Liver (tissue), 9 donors: Measurements from ENCODE around the gene ANAPC7. TPM values are rescaled to one million over a fixed set of nuclear protein-coding genes. Genes with fewer than 3 reads are reported as not detected.

Source experiments
- DNase-seq: peaks from one replicate; pipeline ENCODE4 v3.0.0-alpha.2; 2017; ENCODE audit warnings: low spot score
- H3K27ac ChIP-seq, 2 donors: one replicate each; pipeline ENCODE4 v1.7.0; 2013; ENCODE audit warnings: inconsistent platforms in 2 of 2, low read length in 2 of 2, control low read depth in 1 of 2, low read depth in 1 of 2, mild to moderate bottlenecking in 1 of 2
- H3K27me3 ChIP-seq, 4 donors: one replicate each; pipeline versions ENCODE4 v1.6.1 to v1.7.0; 2013; ENCODE audit warnings: low read length in 3 of 4, inconsistent platforms in 1 of 4, mild to moderate bottlenecking in 1 of 4, moderate library complexity in 1 of 4; ENCODE audit not compliant: control insufficient read depth in 4 of 4, insufficient read depth in 4 of 4
- H3K36me3 ChIP-seq, 4 donors: one replicate each; pipeline versions ENCODE4 v1.6.1 to v1.7.0; 2013; ENCODE audit warnings: low read length in 3 of 4, mild to moderate bottlenecking in 3 of 4, low read depth in 1 of 4, moderate library complexity in 1 of 4; ENCODE audit not compliant: control insufficient read depth in 4 of 4, insufficient read depth in 3 of 4
- H3K4me1 ChIP-seq, 4 donors: one replicate each; pipeline versions ENCODE4 v1.6.1 to v1.7.0; 2013; ENCODE audit warnings: low read length in 3 of 4, mild to moderate bottlenecking in 3 of 4, moderate library complexity in 1 of 4; ENCODE audit not compliant: control insufficient read depth in 4 of 4, insufficient read depth in 4 of 4
- H3K4me3 ChIP-seq, 3 donors: one replicate each; pipeline versions ENCODE4 v1.6.1 to v1.7.0; 2013; ENCODE audit warnings: low read length in 3 of 3, control low read depth in 1 of 3, low read depth in 1 of 3, mild to moderate bottlenecking in 1 of 3
- H3K9ac ChIP-seq, 2 donors: one replicate each; pipeline ENCODE4 v1.7.0; 2013; ENCODE audit warnings: low read length in 2 of 2, mild to moderate bottlenecking in 2 of 2, moderate library complexity in 2 of 2, control low read depth in 1 of 2, low read depth in 1 of 2
- H3K9me3 ChIP-seq, 4 donors: one replicate each; pipeline versions ENCODE4 v1.6.1 to v1.7.0; 2013; ENCODE audit warnings: low read length in 3 of 4; ENCODE audit not compliant: control insufficient read depth in 4 of 4
- EGR1 ChIP-seq, 2 donors: IDR thresholded peaks; 2 replicates each; pipeline ENCODE4 v1.6.1; 2016 to 2018; ENCODE audit warnings: antibody characterized with exemption in 2 of 2, low read depth in 2 of 2
- FOXA1 ChIP-seq: IDR thresholded peaks from 2 replicates; pipeline ENCODE4 v1.6.1; 2016; ENCODE audit warnings: antibody characterized with exemption
- FOXA2 ChIP-seq: IDR thresholded peaks from 2 replicates; pipeline ENCODE4 v1.6.1; 2016; ENCODE audit warnings: antibody characterized with exemption
- GABPA ChIP-seq, 2 donors: IDR thresholded peaks in 1 of 2; conservative IDR thresholded peaks in 1 of 2; 2 replicates each; pipeline ENCODE4 v1.6.1; 2016; ENCODE audit warnings: antibody characterized with exemption in 2 of 2, mild to moderate bottlenecking in 1 of 2, moderate library complexity in 1 of 2
- HNF4A ChIP-seq, 2 donors: conservative IDR thresholded peaks; 2 replicates each; pipeline ENCODE4 v1.6.1; 2016; ENCODE audit warnings: antibody characterized with exemption in 2 of 2, mild to moderate bottlenecking in 2 of 2
- HNF4G ChIP-seq: IDR thresholded peaks from 2 replicates; pipeline ENCODE4 v1.6.1; 2016; ENCODE audit warnings: antibody characterized with exemption
- JUND ChIP-seq, 2 donors: IDR thresholded peaks; 2 replicates each; pipeline ENCODE4 v1.6.1; 2016; ENCODE audit warnings: antibody characterized with exemption in 2 of 2
- NR2F2 ChIP-seq: IDR thresholded peaks from 2 replicates; pipeline ENCODE4 v1.6.1; 2016; ENCODE audit warnings: antibody characterized with exemption
- RAD21 ChIP-seq, 2 donors: IDR thresholded peaks; 2 replicates each; pipeline ENCODE4 v1.6.1; 2016; ENCODE audit warnings: antibody characterized with exemption in 2 of 2, mild to moderate bottlenecking in 2 of 2
- RXRA ChIP-seq, 2 donors: IDR thresholded peaks; 2 replicates each; pipeline ENCODE4 v1.6.1; 2017 to 2018; ENCODE audit warnings: antibody characterized with exemption in 2 of 2, mild to moderate bottlenecking in 1 of 2
- SP1 ChIP-seq: IDR thresholded peaks from 2 replicates; pipeline ENCODE4 v1.6.1; 2018; ENCODE audit warnings: antibody characterized with exemption, mild to moderate bottlenecking
- TAF1 ChIP-seq: conservative IDR thresholded peaks from 2 replicates; pipeline ENCODE4 v1.6.1; 2016; ENCODE audit warnings: antibody characterized with exemption, mild to moderate bottlenecking
- YY1 ChIP-seq: IDR thresholded peaks from 2 replicates; pipeline ENCODE4 v1.6.1; 2016; ENCODE audit warnings: antibody characterized with exemption, mild to moderate bottlenecking
- WGBS: extraction: QIAGEN DNeasy Blood & Tissue Kit; methylation state at CpG from one replicate; pipeline ENCODE4 v1.1.7; 2013; 5-methylcytosine and 5-hydroxymethylcytosine counted together
- polyA plus RNA-seq, 2 donors: library from polyadenylated mRNA; stranded (reverse) in 1 of 2; unstranded in 1 of 2; fragments of 200-250 nt in 1 of 2; fragments of >200 nt in 1 of 2; fragmentation: Nextera tagmentation in 1 of 2; extraction: Ambion mirVana in 1 of 2; gene quantifications; one replicate each; pipeline versions ENCODE4 v1.2.1 to v1.2.3, GENCODE V29; 2013 to 2015
- total RNA-seq, 2 donors: library from RNA; depleted of rRNA; stranded (reverse); fragments of >200 nt; gene quantifications; one replicate each; pipeline ENCODE4 v1.2.3, GENCODE V29; 2014
- TF ChIP-seq, protein P1 (sequence below): fragments of 150-350 bp; IDR thresholded peaks from 2 replicates; pipeline ENCODE4 v1.5.1; 2017; ENCODE audit warnings: improper control_type of control experiment, low read depth, low read length; ENCODE audit not compliant: missing input control
- TF ChIP-seq, protein P2 (sequence below): IDR thresholded peaks from 2 replicates; pipeline ENCODE4 v1.6.1; 2016; ENCODE audit warnings: antibody characterized with exemption
- TF ChIP-seq, protein P3 (sequence below): IDR thresholded peaks from 2 replicates; pipeline ENCODE4 v1.6.1; 2016; ENCODE audit warnings: antibody characterized with exemption, mild to moderate bottlenecking
- TF ChIP-seq, protein P4 (sequence below): IDR thresholded peaks from 2 replicates; pipeline ENCODE4 v1.6.1; 2016; ENCODE audit warnings: antibody characterized with exemption
- TF ChIP-seq, protein P5 (sequence below): IDR thresholded peaks from 2 replicates; pipeline ENCODE4 v1.6.1; 2016; ENCODE audit warnings: antibody characterized with exemption
- donor health status: healthy.
- donor health status: healthy.
- donor health status: healthy.
- donor health status: healthy.
- donor health status: healthy.

The ANAPC7 gene
- total and polyA plus RNA-seq, 4 donors, result 11.4 to 21.1 (median 16.3) TPM

DNA sequence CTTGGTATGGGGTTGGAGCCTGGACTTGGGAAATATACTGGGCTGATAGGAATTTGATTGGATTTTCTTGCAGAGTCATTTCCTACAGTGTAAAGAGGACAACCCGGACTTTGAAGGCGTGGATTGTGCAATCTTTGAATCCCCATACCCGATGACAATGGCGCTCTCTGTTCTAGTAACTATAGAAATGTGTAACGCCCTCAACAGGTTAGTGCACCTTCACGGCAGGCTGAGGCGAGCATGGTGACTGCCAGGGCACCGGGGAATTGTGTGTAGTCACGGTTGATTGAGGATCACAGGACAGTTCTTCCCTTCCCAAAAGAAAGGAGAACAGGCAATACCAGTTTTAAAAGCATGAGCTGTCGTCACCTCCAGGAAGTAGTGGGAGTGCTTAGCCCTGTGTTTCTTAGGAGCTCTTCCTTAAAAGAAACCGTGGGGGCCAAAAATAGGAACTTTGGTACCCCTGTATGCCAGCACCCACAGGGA is 58.3 kb downstream of the ANAPC7 start:
- Histone ChIP-seq H3K27me3 (no peaks in the 10 kb centered on the region), H3K9me3 (no peaks in the 10 kb centered on the region), H3K4me3 (no peak overlapping the region), H3K36me3 (peaks cover 35 to 98% (median 89%) of the 10 kb centered on the region in 4 donors), H3K27ac (no peak overlapping the region), H3K9ac (no peak overlapping the region), H3K4me1 (no peaks in the 10 kb centered on the region)
- TF ChIP-seq FOXA1 (no peak), HNF4A (conservative IDR thresholded peaks at IDR 0.05) (no peak)
- TF ChIP-seq, protein P1, sequence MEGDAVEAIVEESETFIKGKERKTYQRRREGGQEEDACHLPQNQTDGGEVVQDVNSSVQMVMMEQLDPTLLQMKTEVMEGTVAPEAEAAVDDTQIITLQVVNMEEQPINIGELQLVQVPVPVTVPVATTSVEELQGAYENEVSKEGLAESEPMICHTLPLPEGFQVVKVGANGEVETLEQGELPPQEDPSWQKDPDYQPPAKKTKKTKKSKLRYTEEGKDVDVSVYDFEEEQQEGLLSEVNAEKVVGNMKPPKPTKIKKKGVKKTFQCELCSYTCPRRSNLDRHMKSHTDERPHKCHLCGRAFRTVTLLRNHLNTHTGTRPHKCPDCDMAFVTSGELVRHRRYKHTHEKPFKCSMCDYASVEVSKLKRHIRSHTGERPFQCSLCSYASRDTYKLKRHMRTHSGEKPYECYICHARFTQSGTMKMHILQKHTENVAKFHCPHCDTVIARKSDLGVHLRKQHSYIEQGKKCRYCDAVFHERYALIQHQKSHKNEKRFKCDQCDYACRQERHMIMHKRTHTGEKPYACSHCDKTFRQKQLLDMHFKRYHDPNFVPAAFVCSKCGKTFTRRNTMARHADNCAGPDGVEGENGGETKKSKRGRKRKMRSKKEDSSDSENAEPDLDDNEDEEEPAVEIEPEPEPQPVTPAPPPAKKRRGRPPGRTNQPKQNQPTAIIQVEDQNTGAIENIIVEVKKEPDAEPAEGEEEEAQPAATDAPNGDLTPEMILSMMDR, result no peak
- TF ChIP-seq, protein P2, sequence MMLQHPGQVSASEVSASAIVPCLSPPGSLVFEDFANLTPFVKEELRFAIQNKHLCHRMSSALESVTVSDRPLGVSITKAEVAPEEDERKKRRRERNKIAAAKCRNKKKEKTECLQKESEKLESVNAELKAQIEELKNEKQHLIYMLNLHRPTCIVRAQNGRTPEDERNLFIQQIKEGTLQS, result no peak
- WGBS, result 72% methylated on average over 11 of the region's 11 CpGs
- no peak for DNase-seq

DNA sequence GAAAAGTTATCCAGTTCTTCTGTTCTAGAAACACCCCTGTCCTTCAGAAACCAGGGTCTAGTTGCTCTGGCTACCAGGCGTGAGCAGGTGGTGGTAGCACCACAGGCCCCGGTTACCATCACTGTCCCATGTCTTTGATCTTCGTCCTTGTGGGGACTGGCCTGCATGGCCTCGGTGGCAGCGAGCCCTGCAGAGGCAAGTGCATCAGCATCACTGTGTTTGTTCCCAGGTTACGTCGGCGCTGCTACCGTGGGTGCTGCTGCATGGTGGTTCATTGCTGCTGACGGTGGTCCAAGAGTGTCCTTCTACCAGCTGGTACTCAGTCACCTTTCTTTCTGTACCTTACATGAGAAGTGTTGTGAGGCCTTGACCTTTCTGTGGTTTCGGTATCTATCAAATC is 58.9 kb downstream of the ANAPC7 start:
- no peak for DNase-seq
- Histone ChIP-seq H3K4me3 (no peak overlapping the region), H3K27ac (no peak overlapping the region), H3K9me3 (no peaks in the 10 kb centered on the region), H3K4me1 (no peaks in the 10 kb centered on the region), H3K27me3 (no peaks in the 10 kb centered on the region), H3K36me3 (peaks cover 35 to 98% (median 90%) of the 10 kb centered on the region in 4 donors), H3K9ac (no peak overlapping the region)
- WGBS, result 97% methylated on average over 11 of the region's 11 CpGs
- TF ChIP-seq HNF4A (conservative IDR thresholded peaks at IDR 0.05) (no peak), NR2F2 (no peak), TAF1 (no peak), YY1 (no peak), RAD21 (IDR thresholded peaks at IDR 0.05) (no peak), FOXA1 (no peak), GABPA (IDR thresholded peaks at IDR 0.05 in 1 of 2, conservative IDR thresholded peaks at IDR 0.05 in 1 of 2) (no peak), SP1 (no peak), JUND (IDR thresholded peaks at IDR 0.05) (no peak), FOXA2 (no peak), RXRA (IDR thresholded peaks at IDR 0.05) (no peak), HNF4G (no peak), EGR1 (IDR thresholded peaks at IDR 0.05; ENCODE audit: low read depth in 2 of 2) (no peak)
- TF ChIP-seq, protein P1, result no peak
- TF ChIP-seq, protein P3, sequence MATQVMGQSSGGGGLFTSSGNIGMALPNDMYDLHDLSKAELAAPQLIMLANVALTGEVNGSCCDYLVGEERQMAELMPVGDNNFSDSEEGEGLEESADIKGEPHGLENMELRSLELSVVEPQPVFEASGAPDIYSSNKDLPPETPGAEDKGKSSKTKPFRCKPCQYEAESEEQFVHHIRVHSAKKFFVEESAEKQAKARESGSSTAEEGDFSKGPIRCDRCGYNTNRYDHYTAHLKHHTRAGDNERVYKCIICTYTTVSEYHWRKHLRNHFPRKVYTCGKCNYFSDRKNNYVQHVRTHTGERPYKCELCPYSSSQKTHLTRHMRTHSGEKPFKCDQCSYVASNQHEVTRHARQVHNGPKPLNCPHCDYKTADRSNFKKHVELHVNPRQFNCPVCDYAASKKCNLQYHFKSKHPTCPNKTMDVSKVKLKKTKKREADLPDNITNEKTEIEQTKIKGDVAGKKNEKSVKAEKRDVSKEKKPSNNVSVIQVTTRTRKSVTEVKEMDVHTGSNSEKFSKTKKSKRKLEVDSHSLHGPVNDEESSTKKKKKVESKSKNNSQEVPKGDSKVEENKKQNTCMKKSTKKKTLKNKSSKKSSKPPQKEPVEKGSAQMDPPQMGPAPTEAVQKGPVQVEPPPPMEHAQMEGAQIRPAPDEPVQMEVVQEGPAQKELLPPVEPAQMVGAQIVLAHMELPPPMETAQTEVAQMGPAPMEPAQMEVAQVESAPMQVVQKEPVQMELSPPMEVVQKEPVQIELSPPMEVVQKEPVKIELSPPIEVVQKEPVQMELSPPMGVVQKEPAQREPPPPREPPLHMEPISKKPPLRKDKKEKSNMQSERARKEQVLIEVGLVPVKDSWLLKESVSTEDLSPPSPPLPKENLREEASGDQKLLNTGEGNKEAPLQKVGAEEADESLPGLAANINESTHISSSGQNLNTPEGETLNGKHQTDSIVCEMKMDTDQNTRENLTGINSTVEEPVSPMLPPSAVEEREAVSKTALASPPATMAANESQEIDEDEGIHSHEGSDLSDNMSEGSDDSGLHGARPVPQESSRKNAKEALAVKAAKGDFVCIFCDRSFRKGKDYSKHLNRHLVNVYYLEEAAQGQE, result no peak
- TF ChIP-seq, protein P4, sequence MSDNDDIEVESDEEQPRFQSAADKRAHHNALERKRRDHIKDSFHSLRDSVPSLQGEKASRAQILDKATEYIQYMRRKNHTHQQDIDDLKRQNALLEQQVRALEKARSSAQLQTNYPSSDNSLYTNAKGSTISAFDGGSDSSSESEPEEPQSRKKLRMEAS, result no peak
- TF ChIP-seq, protein P2, result no peak
- TF ChIP-seq, protein P5, sequence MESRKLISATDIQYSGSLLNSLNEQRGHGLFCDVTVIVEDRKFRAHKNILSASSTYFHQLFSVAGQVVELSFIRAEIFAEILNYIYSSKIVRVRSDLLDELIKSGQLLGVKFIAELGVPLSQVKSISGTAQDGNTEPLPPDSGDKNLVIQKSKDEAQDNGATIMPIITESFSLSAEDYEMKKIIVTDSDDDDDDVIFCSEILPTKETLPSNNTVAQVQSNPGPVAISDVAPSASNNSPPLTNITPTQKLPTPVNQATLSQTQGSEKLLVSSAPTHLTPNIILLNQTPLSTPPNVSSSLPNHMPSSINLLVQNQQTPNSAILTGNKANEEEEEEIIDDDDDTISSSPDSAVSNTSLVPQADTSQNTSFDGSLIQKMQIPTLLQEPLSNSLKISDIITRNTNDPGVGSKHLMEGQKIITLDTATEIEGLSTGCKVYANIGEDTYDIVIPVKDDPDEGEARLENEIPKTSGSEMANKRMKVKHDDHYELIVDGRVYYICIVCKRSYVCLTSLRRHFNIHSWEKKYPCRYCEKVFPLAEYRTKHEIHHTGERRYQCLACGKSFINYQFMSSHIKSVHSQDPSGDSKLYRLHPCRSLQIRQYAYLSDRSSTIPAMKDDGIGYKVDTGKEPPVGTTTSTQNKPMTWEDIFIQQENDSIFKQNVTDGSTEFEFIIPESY, result no peak
